Endodermal cell (in vitro differentiated cells): ENCODE results near the gene IQGAP1. TPM values are rescaled to one million over a fixed set of nuclear protein-coding genes. Genes with fewer than 3 reads are reported as not detected.

Experiments
- DNase-seq: peaks from one replicate; pipeline ENCODE4 v3.0.0-alpha.2; 2017
- H3K27ac ChIP-seq: 2 replicates; pipeline ENCODE4 v1.5.1; 2013; ENCODE audit warnings: mild to moderate bottlenecking, low read depth, low read length, moderate library complexity
- H3K27me3 ChIP-seq: 2 replicates; pipeline ENCODE4 v1.6.1; 2013; ENCODE audit warnings: mild to moderate bottlenecking, low read length, moderate library complexity; ENCODE audit not compliant: insufficient read depth, control insufficient read depth, poor library complexity, severe bottlenecking
- H3K36me3 ChIP-seq: 2 replicates; pipeline ENCODE4 v1.7.0; 2013; ENCODE audit warnings: mild to moderate bottlenecking, low read length, moderate library complexity; ENCODE audit not compliant: control insufficient read depth, insufficient read depth
- H3K4me1 ChIP-seq: one replicate; pipeline ENCODE4 v1.7.0; 2013; ENCODE audit warnings: low read length; ENCODE audit not compliant: control insufficient read depth, insufficient read depth
- H3K4me3 ChIP-seq: 2 replicates; pipeline ENCODE4 v1.5.1; 2013; ENCODE audit warnings: mild to moderate bottlenecking, low read length, moderate library complexity
- H3K9ac ChIP-seq: 2 replicates; pipeline ENCODE4 v1.6.1; 2013; ENCODE audit warnings: mild to moderate bottlenecking, low read length, moderate library complexity; ENCODE audit not compliant: poor library complexity, severe bottlenecking; ENCODE audit errors: extremely low read depth
- H3K9me3 ChIP-seq: 2 replicates; pipeline ENCODE4 v1.6.1; 2013; ENCODE audit warnings: mild to moderate bottlenecking, low read length, moderate library complexity; ENCODE audit not compliant: control insufficient read depth
- H3K27ac Mint-ChIP-seq: 2 replicates; pipeline ENCODE4 v1.8.0; 2020; ENCODE audit warnings: mixed read lengths
- H3K27me3 Mint-ChIP-seq: 2 replicates; pipeline ENCODE4 v1.8.0; 2021; ENCODE audit warnings: mild to moderate bottlenecking, mixed read lengths; ENCODE audit not compliant: insufficient read depth
- H3K36me3 Mint-ChIP-seq: 2 replicates; pipeline ENCODE4 v1.8.0; 2020; ENCODE audit warnings: low read depth, mixed read lengths
- H3K4me1 Mint-ChIP-seq: 2 replicates; pipeline ENCODE4 v1.8.0; 2020; ENCODE audit warnings: mixed read lengths
- H3K4me3 Mint-ChIP-seq: 2 replicates; pipeline ENCODE4 v1.8.0; 2020; ENCODE audit warnings: mild to moderate bottlenecking, moderate library complexity, mixed read lengths
- H3K9me3 Mint-ChIP-seq: 2 replicates; pipeline ENCODE4 v1.8.0; 2020; ENCODE audit warnings: mild to moderate bottlenecking, mixed read lengths
- WGBS, 2 experiments: methylation state at CpG; one replicate each; pipeline versions ENCODE4 v1.1.5 to v1.1.7; 2013; ENCODE audit warnings: missing lambda C conversion rate in 2 of 2, mixed read lengths in 1 of 2; ENCODE audit not compliant: insufficient coverage in 1 of 2, insufficient read length in 1 of 2; 5-methylcytosine and 5-hydroxymethylcytosine counted together
- total RNA-seq, 2 donors: library from RNA; stranded (reverse); fragmentation: NEBNext Ultra II Directional in 1 of 2; extraction: Animal tissue kit (Norgen Biotek cat#: 25700) in 1 of 2; gene quantifications; 2 replicates in 1 of 2; 3 replicates in 1 of 2; pipeline ENCODE4 v1.2.1, GENCODE V29; 2021
- TF ChIP-seq, protein P1 (sequence below): fragments of 200-600 bp; sonication (generic); conservative IDR thresholded peaks from 2 replicates; pipeline ENCODE4 v1.5.0; 2021; ENCODE audit warnings: antibody characterized with exemption, mild to moderate bottlenecking

Gene IQGAP1
- total RNA-seq, 2 donors from 2014 or later, result 94.4 to 124 TPM

DNA sequence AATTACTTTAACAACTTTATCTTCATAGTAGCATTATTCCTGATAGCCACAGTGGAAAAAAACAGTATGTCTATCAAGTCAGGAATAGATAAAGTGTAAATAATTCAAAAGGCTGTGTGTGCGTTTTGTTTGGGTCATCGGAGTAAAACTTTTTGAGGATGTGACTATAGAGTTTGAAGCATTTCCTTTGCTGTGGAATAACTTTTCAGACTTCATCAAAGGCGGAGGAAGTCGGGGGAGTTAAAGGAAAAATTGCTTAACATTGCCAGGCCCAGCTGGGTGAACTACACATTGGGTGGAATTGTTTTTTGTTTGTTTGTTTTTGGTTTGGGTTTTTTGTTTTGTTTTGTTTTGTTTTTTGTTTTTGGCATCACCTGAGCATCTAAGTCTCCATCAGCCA lies 71.3 kb downstream of the IQGAP1 start:
- Mint-ChIP-seq H3K4me3 (no peak overlapping the region), H3K4me1 (peaks cover 50% of the 10 kb centered on the region), H3K27ac (peak overlapping the region; percentile 74), H3K36me3 (peaks cover 63% of the 10 kb centered on the region), H3K27me3 (no peaks in the 10 kb centered on the region), H3K9me3 (no peaks in the 10 kb centered on the region)
- Histone ChIP-seq H3K9ac (no peak overlapping the region), H3K27ac (no peak overlapping the region), H3K4me3 (no peak overlapping the region), H3K4me1 (peaks cover 7% of the 10 kb centered on the region), H3K9me3 (no peaks in the 10 kb centered on the region), H3K36me3 (peaks cover 73% of the 10 kb centered on the region), H3K27me3 (no peaks in the 10 kb centered on the region)
- WGBS, 2 experiments, result 95 to 96% methylated on average over 3 to 4 of the region's 4 CpGs
- DNase-seq, result no peak
- TF ChIP-seq, protein P1, sequence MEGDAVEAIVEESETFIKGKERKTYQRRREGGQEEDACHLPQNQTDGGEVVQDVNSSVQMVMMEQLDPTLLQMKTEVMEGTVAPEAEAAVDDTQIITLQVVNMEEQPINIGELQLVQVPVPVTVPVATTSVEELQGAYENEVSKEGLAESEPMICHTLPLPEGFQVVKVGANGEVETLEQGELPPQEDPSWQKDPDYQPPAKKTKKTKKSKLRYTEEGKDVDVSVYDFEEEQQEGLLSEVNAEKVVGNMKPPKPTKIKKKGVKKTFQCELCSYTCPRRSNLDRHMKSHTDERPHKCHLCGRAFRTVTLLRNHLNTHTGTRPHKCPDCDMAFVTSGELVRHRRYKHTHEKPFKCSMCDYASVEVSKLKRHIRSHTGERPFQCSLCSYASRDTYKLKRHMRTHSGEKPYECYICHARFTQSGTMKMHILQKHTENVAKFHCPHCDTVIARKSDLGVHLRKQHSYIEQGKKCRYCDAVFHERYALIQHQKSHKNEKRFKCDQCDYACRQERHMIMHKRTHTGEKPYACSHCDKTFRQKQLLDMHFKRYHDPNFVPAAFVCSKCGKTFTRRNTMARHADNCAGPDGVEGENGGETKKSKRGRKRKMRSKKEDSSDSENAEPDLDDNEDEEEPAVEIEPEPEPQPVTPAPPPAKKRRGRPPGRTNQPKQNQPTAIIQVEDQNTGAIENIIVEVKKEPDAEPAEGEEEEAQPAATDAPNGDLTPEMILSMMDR, result no peak

DNA sequence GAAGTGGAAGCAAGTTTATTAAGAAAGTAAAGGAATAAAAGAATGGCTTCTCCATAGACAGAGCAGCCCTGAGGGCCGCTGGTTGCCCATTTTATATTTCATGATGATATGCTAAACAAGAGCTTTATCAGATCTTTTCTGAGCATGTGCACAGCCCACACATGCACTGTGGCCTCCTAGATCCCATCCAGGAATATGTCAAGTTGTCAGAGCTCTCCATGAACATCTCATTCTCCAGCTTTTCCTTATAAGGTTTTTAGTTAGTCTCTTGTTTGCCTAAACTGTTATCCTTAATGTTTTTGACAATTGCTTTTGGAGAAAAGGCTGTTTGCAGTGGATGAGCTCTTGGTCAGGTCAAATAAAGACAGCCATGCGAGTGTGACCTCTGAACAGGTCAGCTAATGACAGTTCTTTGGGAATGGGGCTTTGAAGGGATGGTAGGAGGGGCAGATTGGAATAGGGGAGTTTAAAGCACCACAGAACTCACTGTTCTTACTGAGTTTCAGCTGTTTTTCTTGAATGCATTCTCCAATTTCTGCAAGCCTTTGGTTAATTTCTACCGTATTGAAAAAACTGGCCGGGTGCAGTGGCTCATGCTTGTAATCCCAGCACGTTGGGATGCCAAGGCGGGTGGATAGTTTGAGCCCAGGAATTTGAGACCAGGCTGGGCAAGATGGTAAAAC lies 72.2 kb downstream of the IQGAP1 start:
- H3K36me3 Mint-ChIP-seq, result peaks cover 64% of the 10 kb centered on the region

DNA sequence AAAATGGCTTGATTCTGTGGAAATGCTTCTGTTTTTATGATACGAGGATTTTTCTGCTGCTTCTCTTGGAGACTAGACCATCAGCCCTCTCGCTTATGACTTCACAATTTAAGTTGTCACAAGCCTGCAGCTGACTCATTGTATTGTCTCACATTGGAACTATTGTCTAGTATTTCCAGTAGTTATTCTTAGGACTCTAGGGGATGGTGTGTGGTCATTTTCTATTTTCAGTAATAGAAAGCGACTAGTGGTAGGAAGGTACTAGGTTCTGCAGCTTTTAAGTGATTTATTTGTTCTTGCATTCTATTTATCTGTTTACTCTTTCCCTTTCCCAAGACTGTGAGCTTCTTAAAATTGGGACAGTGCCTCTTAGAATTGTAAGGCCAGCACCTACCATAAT lies 75.3 kb downstream of the IQGAP1 start:
- Histone ChIP-seq H3K9ac (no peak overlapping the region), H3K9me3 (no peaks in the 10 kb centered on the region), H3K36me3 (peaks cover 73% of the 10 kb centered on the region), H3K27ac (no peak overlapping the region), H3K4me3 (no peak overlapping the region), H3K4me1 (peaks cover 7% of the 10 kb centered on the region), H3K27me3 (no peaks in the 10 kb centered on the region)
- Mint-ChIP-seq H3K27ac (no peak overlapping the region), H3K4me1 (peaks cover 41% of the 10 kb centered on the region), H3K4me3 (no peak overlapping the region), H3K9me3 (no peaks in the 10 kb centered on the region), H3K27me3 (no peaks in the 10 kb centered on the region), H3K36me3 (peaks cover 64% of the 10 kb centered on the region)
- no peak for DNase-seq
- 92 to 100% methylated on average over 2 to 3 of the region's 3 CpGs for WGBS, 2 experiments
- TF ChIP-seq, protein P1, result no peak

More for the DNA sequence above, 72.2 kb downstream of the IQGAP1 start:
- TF ChIP-seq, protein P1, result no peak
- peaks cover 7% of the 10 kb centered on the region for H3K4me1 ChIP-seq
- no peak for DNase-seq
- peaks cover 72% of the 10 kb centered on the region for H3K36me3 ChIP-seq
- no peaks in the 10 kb centered on the region for H3K9me3 ChIP-seq
- H3K27ac ChIP-seq, result no peak overlapping the region
- WGBS, 2 experiments, result 93 to 96% methylated on average over 6 of the region's 6 CpGs
- Mint-ChIP-seq H3K4me3 (no peak overlapping the region), H3K27ac (peak overlapping the region; percentile 74), H3K4me1 (peaks cover 51% of the 10 kb centered on the region), H3K27me3 (no peaks in the 10 kb centered on the region), H3K9me3 (no peaks in the 10 kb centered on the region)
- no peak overlapping the region for H3K4me3 ChIP-seq
- no peaks in the 10 kb centered on the region for H3K27me3 ChIP-seq
- H3K9ac ChIP-seq, result no peak overlapping the region
